HEK293 (cell line): ENCODE data around the gene ZNF541.

Source experiments
- CTCF ChIP-seq: fragments of 450-650 bp; formaldehyde crosslinking; IDR thresholded peaks from 2 replicates; pipeline ENCODE4 v1.5.1; 2016; ENCODE audit warnings: missing biosample characterization, missing genetic modification characterization
- EGR2 ChIP-seq: fragments of 450-650 bp; formaldehyde crosslinking; IDR thresholded peaks from 2 replicates; pipeline ENCODE4 v1.5.1; 2016; ENCODE audit warnings: low read depth, missing biosample characterization, missing genetic modification characterization
- INSM2 ChIP-seq: fragments of 450-650 bp; formaldehyde crosslinking; IDR thresholded peaks from 2 replicates; pipeline ENCODE4 v1.5.1; 2016; ENCODE audit warnings: missing biosample characterization, missing genetic modification characterization
- PATZ1 ChIP-seq: fragments of 450-650 bp; formaldehyde crosslinking; IDR thresholded peaks from 2 replicates; pipeline ENCODE4 v1.5.1; 2016; ENCODE audit warnings: missing biosample characterization, missing genetic modification characterization
- PBX3 ChIP-seq: sonication (generic); formaldehyde crosslinking; IDR thresholded peaks from 2 replicates; pipeline ENCODE4 v1.8.1; 2022; ENCODE audit warnings: mild to moderate bottlenecking, moderate library complexity, missing genetic modification reagents
- PRDM10 ChIP-seq: fragments of 450-650 bp; formaldehyde crosslinking; IDR thresholded peaks from 2 replicates; pipeline ENCODE4 v1.5.1; 2016; ENCODE audit warnings: missing biosample characterization, missing genetic modification characterization
- ZBTB10 ChIP-seq: fragments of 450-650 bp; formaldehyde crosslinking; IDR thresholded peaks from 2 replicates; pipeline ENCODE4 v1.5.1; 2016; ENCODE audit warnings: missing biosample characterization, missing genetic modification characterization
- ZBTB49 ChIP-seq: fragments of 450-650 bp; formaldehyde crosslinking; IDR thresholded peaks from 2 replicates; pipeline ENCODE4 v1.5.1; 2016; ENCODE audit warnings: missing biosample characterization, missing genetic modification characterization, low read depth
- ZFHX2 ChIP-seq: fragments of 450-650 bp; formaldehyde crosslinking; conservative IDR thresholded peaks from 2 replicates; pipeline ENCODE4 v1.5.1; 2016; ENCODE audit warnings: missing biosample characterization, missing genetic modification characterization
- ZNF10 ChIP-seq: fragments of 450-650 bp; formaldehyde crosslinking; IDR thresholded peaks from 2 replicates; pipeline ENCODE4 v1.5.1; 2017; ENCODE audit warnings: missing biosample characterization, missing genetic modification characterization
- ZNF114 ChIP-seq: fragments of 450-650 bp; formaldehyde crosslinking; IDR thresholded peaks from 2 replicates; pipeline ENCODE4 v1.5.0; 2017; ENCODE audit warnings: missing biosample characterization, missing genetic modification characterization
- ZNF26 ChIP-seq: fragments of 450-650 bp; formaldehyde crosslinking; IDR thresholded peaks from 2 replicates; pipeline ENCODE4 v1.5.1; 2016; ENCODE audit warnings: missing biosample characterization, missing genetic modification characterization
- ZNF513 ChIP-seq: fragments of 450-650 bp; IDR thresholded peaks from 2 replicates; pipeline ENCODE4 v1.5.1; 2018; ENCODE audit warnings: missing biosample characterization, missing genetic modification characterization

- TF ChIP-seq CTCF (tag by site-specific recombination), result peak; percentile 54; the same call in 1 of the 2 replicates
- TF ChIP-seq ZBTB49 (tag by site-specific recombination), result no peak
- peak; percentile 91 for TF ChIP-seq ZNF513 (tag by site-specific recombination)
- no peak; the same call in 1 of the 2 replicates for TF ChIP-seq PRDM10 (tag by site-specific recombination)
- no peak for TF ChIP-seq ZNF10 (tag by site-specific recombination)
- no peak for TF ChIP-seq ZNF114 (tag by site-specific recombination)
- no peak for TF ChIP-seq INSM2 (tag by site-specific recombination)
- peak; percentile 87 for TF ChIP-seq PBX3 (CRISPR knock-in tag)
- TF ChIP-seq ZBTB10 (tag by site-specific recombination), result peak; percentile 99
- TF ChIP-seq PATZ1, result peak; percentile 91
- peak; percentile 65 for TF ChIP-seq ZFHX2 (tag by site-specific recombination)
- no peak for TF ChIP-seq EGR2 (tag by site-specific recombination)
- no peak for TF ChIP-seq ZNF26 (tag by site-specific recombination)
Observed at GRCh38 chr19:47608074-47608918, 35.3 kb upstream of the ZNF541 start.
